ENCODE measurements around the gene INSR.

DNA sequence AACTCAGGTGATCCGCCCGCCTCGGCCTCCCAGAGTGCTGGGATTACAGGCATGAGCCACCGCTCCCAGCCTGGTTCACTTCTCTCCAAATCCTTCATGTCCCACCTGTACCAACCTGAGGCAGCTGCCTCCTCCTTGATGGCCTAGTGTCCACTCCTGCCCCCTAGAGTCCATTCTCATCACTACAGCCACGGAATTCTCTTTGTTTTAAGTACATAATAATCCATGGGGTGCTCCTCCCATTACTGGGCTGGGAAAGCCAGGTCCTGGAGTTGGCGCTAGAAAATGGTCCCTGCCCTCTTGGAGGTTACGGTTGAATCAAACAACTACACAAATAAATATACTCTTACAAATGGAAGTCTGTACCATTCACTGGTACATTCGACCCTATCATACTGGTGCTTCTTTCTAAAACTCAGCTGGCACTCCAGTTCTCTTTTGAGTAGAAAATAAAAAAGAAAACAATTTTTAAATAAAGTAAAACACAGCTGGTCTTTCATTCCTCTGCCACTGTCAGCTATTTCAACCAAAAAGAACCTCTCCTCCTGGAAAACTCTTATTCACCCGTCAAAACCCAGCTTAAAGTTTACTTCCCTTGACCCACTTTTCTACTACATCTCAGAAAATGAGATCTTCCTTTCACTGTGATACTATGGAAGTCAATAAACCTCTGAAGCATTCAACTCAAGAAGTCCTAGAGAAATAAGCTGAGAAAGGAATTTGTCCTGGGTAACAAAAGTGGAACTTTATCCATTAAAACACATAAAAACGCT is 32.1 kb upstream of the INSR start:
- TF ChIP-seq RAD21 (IDR thresholded peaks at IDR 0.05; ENCODE audit: insufficient read depth, low read depth, low read length) (peak; percentile 65), CTCF (IDR thresholded peaks at IDR 0.05 in 2 of 3, conservative IDR thresholded peaks at IDR 0.05 in 1 of 3; ENCODE audit: control insufficient read depth in 2 of 3, extremely low read depth in 1 of 3, insufficient read depth in 1 of 3, low read depth in 3 of 3, low read length in 3 of 3) (peak; percentile 41 to 51 (median 42); a peak in 5 of 6 replicates), FOXK2 (IDR thresholded peaks at IDR 0.05) (no peak), SMARCA5 (IDR thresholded peaks at IDR 0.05) (no peak), RAD51 (IDR thresholded peaks at IDR 0.05) (no peak), POLR2A (IDR thresholded peaks at IDR 0.05; ENCODE audit: low read depth, low read length) (no peak), BCL11A (IDR thresholded peaks at IDR 0.05; ENCODE audit: low read depth, low read length) (no peak), RBBP5 (conservative IDR thresholded peaks at IDR 0.05) (no peak), EP300 (IDR thresholded peaks at IDR 0.05; ENCODE audit: borderline replicate concordance in 1 of 2, control insufficient read depth in 1 of 2, low read depth in 2 of 2, low read length in 2 of 2) (no peak), ZNF592 (IDR thresholded peaks at IDR 0.05) (no peak), ZBTB11 (CRISPR knock-in tag; IDR thresholded peaks at IDR 0.05) (no peak), YY1 (IDR thresholded peaks at IDR 0.05; ENCODE audit: low read depth, low read length) (no peak)
- TF ChIP-seq, protein P1, sequence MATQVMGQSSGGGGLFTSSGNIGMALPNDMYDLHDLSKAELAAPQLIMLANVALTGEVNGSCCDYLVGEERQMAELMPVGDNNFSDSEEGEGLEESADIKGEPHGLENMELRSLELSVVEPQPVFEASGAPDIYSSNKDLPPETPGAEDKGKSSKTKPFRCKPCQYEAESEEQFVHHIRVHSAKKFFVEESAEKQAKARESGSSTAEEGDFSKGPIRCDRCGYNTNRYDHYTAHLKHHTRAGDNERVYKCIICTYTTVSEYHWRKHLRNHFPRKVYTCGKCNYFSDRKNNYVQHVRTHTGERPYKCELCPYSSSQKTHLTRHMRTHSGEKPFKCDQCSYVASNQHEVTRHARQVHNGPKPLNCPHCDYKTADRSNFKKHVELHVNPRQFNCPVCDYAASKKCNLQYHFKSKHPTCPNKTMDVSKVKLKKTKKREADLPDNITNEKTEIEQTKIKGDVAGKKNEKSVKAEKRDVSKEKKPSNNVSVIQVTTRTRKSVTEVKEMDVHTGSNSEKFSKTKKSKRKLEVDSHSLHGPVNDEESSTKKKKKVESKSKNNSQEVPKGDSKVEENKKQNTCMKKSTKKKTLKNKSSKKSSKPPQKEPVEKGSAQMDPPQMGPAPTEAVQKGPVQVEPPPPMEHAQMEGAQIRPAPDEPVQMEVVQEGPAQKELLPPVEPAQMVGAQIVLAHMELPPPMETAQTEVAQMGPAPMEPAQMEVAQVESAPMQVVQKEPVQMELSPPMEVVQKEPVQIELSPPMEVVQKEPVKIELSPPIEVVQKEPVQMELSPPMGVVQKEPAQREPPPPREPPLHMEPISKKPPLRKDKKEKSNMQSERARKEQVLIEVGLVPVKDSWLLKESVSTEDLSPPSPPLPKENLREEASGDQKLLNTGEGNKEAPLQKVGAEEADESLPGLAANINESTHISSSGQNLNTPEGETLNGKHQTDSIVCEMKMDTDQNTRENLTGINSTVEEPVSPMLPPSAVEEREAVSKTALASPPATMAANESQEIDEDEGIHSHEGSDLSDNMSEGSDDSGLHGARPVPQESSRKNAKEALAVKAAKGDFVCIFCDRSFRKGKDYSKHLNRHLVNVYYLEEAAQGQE (IDR thresholded peaks at IDR 0.05; ENCODE audit: low read depth, low read length): no peak

Measured in GM12878 (cell line).